IPS-18c (cell line): Measurements from ENCODE around the gene AQP5.
"Not testable (repeated sequence)": the region's sequence is repeated elsewhere in the genome, so short reads cannot be mapped to it uniquely, and the experiment has no call there.

ENCODE experiments used
- H3K4me3 ChIP-seq: 2 replicates; pipeline ENCODE4 v1.7.0; 2013; ENCODE audit warnings: low read depth, mild to moderate bottlenecking, low read length, moderate library complexity; ENCODE audit not compliant: insufficient read depth
- H3K9me3 ChIP-seq: one replicate; pipeline ENCODE4 v1.6.1; 2013; ENCODE audit warnings: mild to moderate bottlenecking, low read length, moderate library complexity; ENCODE audit not compliant: control insufficient read depth, insufficient read depth

The AQP5 gene

GRCh38 chr12:49984476-49985359 lies 23.0 kb downstream of the AQP5 start:
- Histone ChIP-seq H3K4me3 (no peak overlapping the region), H3K9me3 (no peaks in the 10 kb centered on the region)

- H3K9me3 ChIP-seq, result no peaks in the 10 kb centered on the region
- no peak overlapping the region for H3K4me3 ChIP-seq
These were observed 24.3 kb downstream of the AQP5 start for GRCh38 chr12:49985981-49986380.

- not testable (repeated sequence) for H3K9me3 ChIP-seq, H3K4me3 ChIP-seq
These were observed 24.8 kb downstream of the AQP5 start for GRCh38 chr12:49986476-49986875.

GRCh38 chr12:49987625-49988303 lies 26.1 kb downstream of the AQP5 start:
- H3K4me3 ChIP-seq, result no peak overlapping the region
- H3K9me3 ChIP-seq, result no peaks in the 10 kb centered on the region

GRCh38 chr12:49989400-49989799 lies 27.7 kb downstream of the AQP5 start:
- not testable (repeated sequence) for H3K9me3 ChIP-seq, H3K4me3 ChIP-seq

- no peaks in the 10 kb centered on the region for H3K9me3 ChIP-seq
- H3K4me3 ChIP-seq, result no peak overlapping the region
These were observed 28.6 kb downstream of the AQP5 start for GRCh38 chr12:49990273-49990672.

GRCh38 chr12:49998453-49998852 lies 36.8 kb downstream of the AQP5 start:
- Histone ChIP-seq H3K9me3 (no peaks in the 10 kb centered on the region), H3K4me3 (no peak overlapping the region)

- Histone ChIP-seq H3K9me3 (no peaks in the 10 kb centered on the region), H3K4me3 (no peak overlapping the region)
These were observed 41.9 kb downstream of the AQP5 start for GRCh38 chr12:50003595-50003994.

- no peak overlapping the region for H3K4me3 ChIP-seq
- H3K9me3 ChIP-seq, result no peaks in the 10 kb centered on the region
These were observed 43.0 kb downstream of the AQP5 start for GRCh38 chr12:50004696-50005095.

- Histone ChIP-seq H3K4me3 (no peak overlapping the region), H3K9me3 (no peaks in the 10 kb centered on the region)
These were observed 43.5 kb downstream of the AQP5 start for GRCh38 chr12:50005175-50005574.

GRCh38 chr12:50006280-50006679 lies 44.6 kb downstream of the AQP5 start:
- Histone ChIP-seq H3K9me3 (no peaks in the 10 kb centered on the region), H3K4me3 (no peak overlapping the region)

GRCh38 chr12:50006754-50007442 lies 45.2 kb downstream of the AQP5 start:
- no peaks in the 10 kb centered on the region for H3K9me3 ChIP-seq
- no peak overlapping the region for H3K4me3 ChIP-seq

- Histone ChIP-seq H3K9me3 (no peaks in the 10 kb centered on the region), H3K4me3 (no peak overlapping the region)
These were observed 51.9 kb downstream of the AQP5 start for GRCh38 chr12:50013361-50014147.

- H3K9me3 ChIP-seq, result no peaks in the 10 kb centered on the region
- H3K4me3 ChIP-seq, result no peak overlapping the region
These were observed 52.7 kb downstream of the AQP5 start for GRCh38 chr12:50014342-50014741.
